Naive thymus-derived CD4-positive, alpha-beta T cell (primary cell): ENCODE results near the gene LIN7C. TPM values are rescaled to one million over a fixed set of nuclear protein-coding genes. Genes with fewer than 3 reads are reported as not detected.
A peak's percentile ranks its signal among the peaks of the same experiment; 100 is the strongest.

Experiments used
- ATAC-seq: fragments of 150-1000 bp; cut with Tn5 transposase; 2 replicates; pipeline ENCODE4 v1.10.0; 2021; ENCODE audit warnings: mild to moderate bottlenecking, moderate library complexity
- CTCF ChIA-PET: fragments of 350-600 bp; sonication (Branson Sonifier 250); formaldehyde crosslinking; loops from one replicate; lab custom pipeline; 2021; ENCODE audit warnings: antibody characterized with exemption; lab: Charles Lee
- POLR2A ChIA-PET: fragments of 350-600 bp; sonication (Branson Sonifier 250); formaldehyde crosslinking; loops from one replicate; lab custom pipeline; 2021; ENCODE audit warnings: antibody characterized with exemption, inconsistent platforms; lab: Charles Lee
- DNase-seq, 9 donors: peaks; one replicate each; pipeline versions ENCODE4 v3.0.0 to v3.0.0-alpha.2; 2020 to 2022; ENCODE audit warnings: mixed read lengths in 1 of 9
- H3K27ac ChIP-seq: one replicate; pipeline ENCODE4 v1.7.0; 2013; ENCODE audit warnings: mild to moderate bottlenecking, low read depth, low read length, moderate library complexity
- H3K27me3 ChIP-seq, 2 donors: one replicate each; pipeline ENCODE4 v1.7.0; 2013; ENCODE audit warnings: low read length in 2 of 2, mild to moderate bottlenecking in 2 of 2, moderate library complexity in 2 of 2; ENCODE audit not compliant: control insufficient read depth in 2 of 2, insufficient read depth in 2 of 2
- H3K36me3 ChIP-seq, 3 experiments: 1 replicate in 2 of 3; 2 replicates in 1 of 3; pipeline ENCODE4 v1.7.0; 2013; ENCODE audit warnings: low read length in 3 of 3, mild to moderate bottlenecking in 3 of 3, moderate library complexity in 1 of 3; ENCODE audit not compliant: insufficient read depth in 3 of 3, control insufficient read depth in 2 of 3
- H3K4me1 ChIP-seq, 2 donors: one replicate each; pipeline ENCODE4 v1.7.0; 2013; ENCODE audit warnings: low read length in 2 of 2, mild to moderate bottlenecking in 2 of 2, moderate library complexity in 1 of 2; ENCODE audit not compliant: control insufficient read depth in 2 of 2, insufficient read depth in 2 of 2
- H3K4me3 ChIP-seq: 2 replicates; pipeline ENCODE4 v1.7.0; 2013; ENCODE audit warnings: mild to moderate bottlenecking, low read length
- H3K9me3 ChIP-seq, 3 experiments: 1 replicate in 2 of 3; 2 replicates in 1 of 3; pipeline ENCODE4 v1.7.0; 2013; ENCODE audit warnings: low read length in 3 of 3; ENCODE audit not compliant: control insufficient read depth in 2 of 3
- H3K27ac Mint-ChIP-seq, 9 donors: one replicate each; pipeline ENCODE4 v1.8.0; 2020 to 2022; ENCODE audit warnings: mixed read lengths in 9 of 9, mild to moderate bottlenecking in 8 of 9, moderate library complexity in 5 of 9, inconsistent platforms in 2 of 9
- H3K27me3 Mint-ChIP-seq, 5 donors: one replicate each; pipeline ENCODE4 v1.8.0; 2021 to 2022; ENCODE audit warnings: mixed read lengths in 5 of 5, mild to moderate bottlenecking in 1 of 5
- H3K36me3 Mint-ChIP-seq, 5 donors: one replicate each; pipeline ENCODE4 v1.8.0; 2020 to 2022; ENCODE audit warnings: mixed read lengths in 5 of 5, mild to moderate bottlenecking in 3 of 5, inconsistent platforms in 1 of 5
- H3K4me1 Mint-ChIP-seq, 7 donors: one replicate each; pipeline ENCODE4 v1.8.0; 2020 to 2022; ENCODE audit warnings: mixed read lengths in 7 of 7, mild to moderate bottlenecking in 3 of 7, inconsistent platforms in 1 of 7
- H3K4me3 Mint-ChIP-seq, 10 donors: one replicate each; pipeline ENCODE4 v1.8.0; 2020 to 2022; ENCODE audit warnings: mild to moderate bottlenecking in 10 of 10, mixed read lengths in 10 of 10, moderate library complexity in 6 of 10, inconsistent platforms in 2 of 10
- H3K9me3 Mint-ChIP-seq, 11 donors: one replicate each; pipeline ENCODE4 v1.8.0; 2020 to 2022; ENCODE audit warnings: mixed read lengths in 11 of 11, mild to moderate bottlenecking in 4 of 11, inconsistent platforms in 1 of 11, moderate library complexity in 1 of 11
- intact Hi-C, 2 donors: fragments of 100-400 bp; cut with micrococcal nuclease; formaldehyde crosslinking; loops; one replicate each; pipeline ENCODE4 v1.15.1; 2023
- polyA plus RNA-seq, 2 donors: library from polyadenylated mRNA; unstranded; fragments of 300-500 nt; fragmentation: Illumina TruSeq; gene quantifications; one replicate each; pipeline ENCODE4 v1.2.3, GENCODE V29; 2021
- total RNA-seq, 6 experiments: library from RNA in 5 of 6; stranded (reverse) in 5 of 6; gene quantifications; 1 replicate in 5 of 6; 2 replicates in 1 of 6; pipeline ENCODE4 v1.2.3 and lab custom pipeline; 2021 to 2026

The LIN7C gene, protein sequence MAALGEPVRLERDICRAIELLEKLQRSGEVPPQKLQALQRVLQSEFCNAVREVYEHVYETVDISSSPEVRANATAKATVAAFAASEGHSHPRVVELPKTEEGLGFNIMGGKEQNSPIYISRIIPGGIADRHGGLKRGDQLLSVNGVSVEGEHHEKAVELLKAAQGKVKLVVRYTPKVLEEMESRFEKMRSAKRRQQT
- 10 to 100 TPM; 21.4 to 31.3 (median 25.4) TPM for total RNA-seq
- polyA plus RNA-seq, result 10 to 100 TPM; 11.5 to 12.9 TPM
- 46.4 reads per million, percentile 69 among the genes with 10 or more reads in this experiment for total RNA-seq (lab: John Stamatoyannopoulos, UW)

DNA sequence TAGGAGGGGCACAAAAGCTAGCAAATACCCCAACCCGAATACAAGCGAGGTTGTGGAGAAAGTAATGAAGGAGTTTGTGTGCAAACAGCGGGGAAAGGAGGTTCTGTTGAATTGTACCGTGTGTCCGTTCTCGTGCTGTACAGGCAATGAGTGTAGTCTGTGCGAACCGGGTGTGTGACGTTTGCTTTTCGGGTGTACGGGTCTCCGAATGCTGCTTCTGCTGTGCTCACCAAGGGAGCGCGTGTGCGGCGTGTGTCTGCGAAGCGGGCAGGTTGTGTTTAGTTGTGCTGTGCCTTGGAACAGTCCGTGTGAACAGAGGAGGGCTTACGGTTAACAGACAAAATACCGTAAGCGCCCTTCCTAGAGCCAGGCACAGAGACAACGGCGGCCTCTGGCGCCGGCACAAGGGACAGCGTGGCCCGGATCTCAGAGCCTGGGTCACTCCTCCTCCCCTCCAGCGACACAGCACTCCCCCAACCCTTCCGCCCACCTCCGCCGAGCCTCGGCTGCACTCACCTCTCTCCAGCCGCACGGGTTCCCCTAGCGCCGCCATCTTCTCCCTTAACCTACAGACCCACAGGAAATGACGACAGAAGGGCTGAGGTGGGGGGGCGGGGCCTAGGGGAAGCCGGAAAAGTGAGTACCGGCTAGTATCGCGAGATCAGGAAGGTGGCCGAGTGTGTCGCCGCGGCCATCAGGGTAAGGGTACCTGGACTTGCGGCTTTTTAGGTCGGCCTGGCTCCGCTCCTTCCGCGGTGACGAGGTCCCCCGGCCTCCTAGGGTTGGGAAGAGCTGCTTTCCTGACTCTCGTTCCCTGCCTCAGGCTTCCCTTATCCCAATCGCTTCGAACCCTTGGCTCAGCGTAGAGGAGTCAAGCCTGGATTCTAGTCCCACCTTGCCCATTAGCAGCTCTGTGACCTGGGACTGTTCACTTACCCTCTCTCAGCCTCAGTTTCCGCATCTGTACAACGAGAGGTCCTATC lies at the start of gene LIN7C:
TSS of gene LIN7C (minus strand) at position 570 of the 983 bp plus-strand sequence. CDS start at position 553, 17 bp downstream.
- peaks cover 0 to 1% (median 0%) of the 10 kb centered on the region in 11 donors for H3K9me3 Mint-ChIP-seq
- H3K4me1 Mint-ChIP-seq, result peaks cover 32 to 71% (median 61%) of the 10 kb centered on the region in 7 donors
- peak within 1 kb of the TSS; percentile 96 to 100 (median 99) for H3K27ac Mint-ChIP-seq
- peak within 1 kb of the TSS; percentile 92 for H3K4me3 ChIP-seq
- CTCF ChIA-PET, result interaction anchor here (0.6 to 1.0 kb wide), 2 partner anchors 9 to 24 kb away, joined by 3 to 5 read pairs; no protein-coding TSS in a partner anchor
- ATAC-seq (peak; percentile 95), DNase-seq (peak; percentile 69 to 98 (median 90))
- no peaks in the 10 kb centered on the region for H3K27me3 ChIP-seq
- no peaks in the 10 kb centered on the region for H3K27me3 Mint-ChIP-seq
- no peaks in the 10 kb centered on the region for H3K9me3 ChIP-seq
- H3K36me3 ChIP-seq, result peaks cover 0 to 8% (median 0%) of the 10 kb centered on the region in 3 experiments
- POLR2A ChIA-PET, result no interaction called here
- peaks cover 18 to 34% of the 10 kb centered on the region in 2 donors for H3K4me1 ChIP-seq
- intact Hi-C loops, result loop anchor here (1.0 to 2.0 kb wide), 6 partner anchors 9 to 602 kb away; partner anchors contain the start of genes CCDC34 (in 2 of the 2), KIF18A (in 2 of the 2), LGR4 (in 2 of the 2) and METTL15 (in 2 of the 2)
- H3K36me3 Mint-ChIP-seq, result peaks cover 0 to 10% (median 4%) of the 10 kb centered on the region in 5 donors
- peak within 1 kb of the TSS; percentile 89 for H3K27ac ChIP-seq
- H3K4me3 Mint-ChIP-seq, result peak within 1 kb of the TSS; percentile 88 to 100 (median 99)

DNA sequence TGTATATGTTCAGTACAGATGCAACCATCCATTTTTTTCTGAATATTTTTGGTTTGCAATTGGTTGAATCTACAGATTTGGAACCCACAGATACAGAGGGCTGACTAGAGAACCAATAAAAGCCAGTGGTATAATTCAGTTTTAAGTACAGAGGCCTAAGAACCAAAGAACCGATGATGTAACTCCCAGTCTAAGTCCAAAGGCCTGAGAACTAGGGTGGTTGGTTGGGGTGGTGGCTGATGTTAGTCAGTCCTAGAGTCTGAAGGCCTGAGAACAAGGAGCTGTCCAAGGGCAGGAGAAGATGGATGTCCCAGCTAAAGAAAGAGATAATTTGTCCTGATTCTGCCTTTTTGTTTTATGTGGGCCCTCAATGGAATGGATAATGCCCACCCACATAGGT lies 48.7 kb upstream of the LIN7C start:
- Mint-ChIP-seq H3K36me3 (peaks cover 0 to 4% (median 0%) of the 10 kb centered on the region in 5 donors), H3K4me1 (no peaks in the 10 kb centered on the region), H3K4me3 (no peak overlapping the region), H3K27ac (no peak overlapping the region), H3K9me3 (peaks cover 0 to 4% (median 0%) of the 10 kb centered on the region in 11 donors), H3K27me3 (no peaks in the 10 kb centered on the region)
- Histone ChIP-seq H3K9me3 (no peaks in the 10 kb centered on the region), H3K27me3 (no peaks in the 10 kb centered on the region), H3K36me3 (no peaks in the 10 kb centered on the region), H3K27ac (no peak overlapping the region), H3K4me1 (no peaks in the 10 kb centered on the region), H3K4me3 (no peak overlapping the region)
- ATAC-seq, result no peak
- DNase-seq, result no peak
- ChIA-PET POLR2A (no interaction called here), CTCF (no interaction called here)
- intact Hi-C loops, result no loop called here

DNA sequence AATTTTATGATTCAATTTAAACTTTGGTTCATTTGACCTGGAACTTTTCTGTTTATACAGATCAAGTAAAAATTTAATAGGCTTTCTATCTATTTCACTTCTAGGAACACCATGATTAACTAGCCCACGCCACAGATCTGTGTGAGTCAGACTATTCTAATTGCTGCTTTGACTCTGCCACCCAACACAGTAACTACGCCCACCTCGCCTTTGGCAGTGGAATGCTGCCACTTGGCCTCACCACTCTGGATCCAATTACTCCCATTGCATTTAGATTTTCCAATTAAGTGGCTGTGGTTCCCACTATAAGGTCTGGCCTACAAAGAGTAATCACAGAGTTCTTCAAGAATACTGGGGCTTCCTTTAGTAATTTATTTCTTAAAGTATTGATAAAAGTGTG lies 46.6 kb upstream of the LIN7C start:
- POLR2A ChIA-PET, result no interaction called here

DNA sequence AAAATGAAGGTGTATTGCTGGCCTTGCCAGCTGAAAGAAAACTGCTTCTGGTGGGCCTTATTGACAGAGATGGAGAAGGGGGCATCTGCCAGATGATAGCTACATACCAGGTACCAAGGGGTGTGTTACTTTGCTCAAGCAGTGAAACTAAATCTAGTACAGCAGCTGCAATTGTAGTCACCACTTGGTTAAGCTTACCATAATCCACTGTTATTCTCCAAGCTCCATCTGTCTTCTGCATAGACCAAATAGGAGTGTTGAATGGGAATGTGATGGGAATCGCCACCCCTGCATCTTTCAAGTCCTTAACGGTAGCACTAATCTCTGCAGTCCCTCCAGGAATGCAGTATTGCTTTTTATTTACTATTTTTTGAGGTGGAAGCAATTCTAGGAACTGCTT lies 45.8 kb upstream of the LIN7C start:
- intact Hi-C loops, result no loop called here
- no peak for ATAC-seq

More for the DNA sequence above, 46.6 kb upstream of the LIN7C start:
- DNase-seq, result no peak
- Mint-ChIP-seq H3K36me3 (peaks cover 0 to 13% (median 9%) of the 10 kb centered on the region in 5 donors), H3K4me3 (no peak overlapping the region), H3K9me3 (no peaks in the 10 kb centered on the region), H3K27ac (no peak overlapping the region), H3K4me1 (no peaks in the 10 kb centered on the region), H3K27me3 (no peaks in the 10 kb centered on the region)
- no peak for ATAC-seq
- intact Hi-C loops, result no loop called here
- Histone ChIP-seq H3K36me3 (no peaks in the 10 kb centered on the region), H3K27me3 (no peaks in the 10 kb centered on the region), H3K27ac (no peak overlapping the region), H3K4me3 (no peak overlapping the region), H3K9me3 (no peaks in the 10 kb centered on the region), H3K4me1 (no peaks in the 10 kb centered on the region)
- CTCF ChIA-PET, result no interaction called here

DNA sequence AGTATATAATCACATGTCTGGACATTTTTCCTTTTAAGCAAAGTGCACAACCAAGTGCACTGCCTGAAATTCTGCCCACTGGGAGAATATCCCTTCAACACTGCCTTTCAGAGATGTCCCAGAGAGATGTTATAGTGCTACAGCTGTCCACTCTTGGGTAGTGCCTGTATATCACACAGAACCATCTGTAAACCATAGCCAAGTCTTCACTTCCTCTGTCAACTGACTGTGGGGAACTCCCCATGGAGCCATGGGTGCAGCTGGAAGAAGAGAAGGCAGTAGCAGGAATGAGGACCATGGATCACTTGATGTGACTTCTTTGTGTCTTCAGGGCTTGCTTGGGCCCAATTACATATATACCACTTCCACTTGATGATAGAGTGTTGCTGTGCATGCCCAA lies 44.6 kb upstream of the LIN7C start:
- no peaks in the 10 kb centered on the region for H3K27me3 ChIP-seq
- ChIA-PET CTCF (no interaction called here), POLR2A (no interaction called here)
- Mint-ChIP-seq H3K9me3 (no peaks in the 10 kb centered on the region), H3K27me3 (no peaks in the 10 kb centered on the region), H3K4me3 (no peak overlapping the region), H3K4me1 (no peaks in the 10 kb centered on the region), H3K36me3 (peaks cover 0 to 16% (median 9%) of the 10 kb centered on the region in 5 donors), H3K27ac (peak overlapping the region in 1 of 9 donors; percentile 2)
- no peaks in the 10 kb centered on the region for H3K4me1 ChIP-seq
- DNase-seq, result no peak
- H3K36me3 ChIP-seq, result no peaks in the 10 kb centered on the region
- ATAC-seq, result no peak
- H3K27ac ChIP-seq, result no peak overlapping the region
- H3K9me3 ChIP-seq, result no peaks in the 10 kb centered on the region
- no peak overlapping the region for H3K4me3 ChIP-seq
- intact Hi-C loops, result no loop called here

More for the DNA sequence above, 45.8 kb upstream of the LIN7C start:
- Mint-ChIP-seq H3K4me3 (no peak overlapping the region), H3K9me3 (no peaks in the 10 kb centered on the region), H3K36me3 (peaks cover 0 to 15% (median 9%) of the 10 kb centered on the region in 5 donors), H3K4me1 (no peaks in the 10 kb centered on the region), H3K27ac (no peak overlapping the region), H3K27me3 (no peaks in the 10 kb centered on the region)
- no peak overlapping the region for H3K27ac ChIP-seq
- DNase-seq, result no peak
- no peaks in the 10 kb centered on the region for H3K9me3 ChIP-seq
- POLR2A ChIA-PET, result no interaction called here
- H3K4me3 ChIP-seq, result no peak overlapping the region
- no peaks in the 10 kb centered on the region for H3K36me3 ChIP-seq
- H3K4me1 ChIP-seq, result no peaks in the 10 kb centered on the region
- no peaks in the 10 kb centered on the region for H3K27me3 ChIP-seq
- CTCF ChIA-PET, result no interaction called here

DNA sequence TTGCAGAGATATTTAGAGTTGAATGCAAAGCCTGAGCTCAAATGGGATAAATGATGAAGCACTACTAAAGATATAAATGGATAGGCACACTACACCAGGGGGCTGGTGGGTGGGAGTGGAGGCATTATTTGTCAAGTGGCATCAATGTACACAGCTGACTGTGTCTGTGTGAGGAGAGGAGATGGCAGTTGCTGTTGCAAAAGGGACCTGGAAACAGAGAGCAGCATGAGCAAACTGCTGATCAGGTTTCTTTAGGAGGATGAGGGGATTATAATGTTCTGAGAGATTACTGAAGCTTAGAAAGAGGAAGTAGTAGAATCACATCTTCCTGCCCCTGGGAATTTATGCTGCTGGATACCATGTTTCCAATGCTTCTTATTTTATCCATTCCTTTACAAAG lies 39.4 kb upstream of the LIN7C start:
- Mint-ChIP-seq H3K27ac (no peak overlapping the region), H3K9me3 (peaks cover 0 to 3% (median 0%) of the 10 kb centered on the region in 11 donors), H3K4me1 (peaks cover 0 to 1% (median 0%) of the 10 kb centered on the region in 7 donors), H3K4me3 (no peak overlapping the region), H3K36me3 (peaks cover 0 to 42% (median 28%) of the 10 kb centered on the region in 5 donors), H3K27me3 (no peaks in the 10 kb centered on the region)
- H3K27me3 ChIP-seq, result no peaks in the 10 kb centered on the region
- DNase-seq (no peak), ATAC-seq (no peak)
- H3K36me3 ChIP-seq, result no peaks in the 10 kb centered on the region
- intact Hi-C loops, result no loop called here
- no peak overlapping the region for H3K27ac ChIP-seq
- CTCF ChIA-PET, result no interaction called here
- H3K4me3 ChIP-seq, result no peak overlapping the region
- H3K9me3 ChIP-seq, result no peaks in the 10 kb centered on the region
- no peaks in the 10 kb centered on the region for H3K4me1 ChIP-seq
- POLR2A ChIA-PET, result no interaction called here
